ENCODE data around the gene ADARB1. TPM values are rescaled to one million over a fixed set of nuclear protein-coding genes. Genes with fewer than 3 reads are reported as not detected.
"Not testable (repeated sequence)": the region's sequence is repeated elsewhere in the genome, so short reads cannot be mapped to it uniquely, and the experiment has no call there.

The ADARB1 gene
- total RNA-seq, result 1 to 10 TPM; 8.7 to 9.3 TPM

- Histone ChIP-seq H3K9ac (ENCODE audit: low read depth in 2 of 2, low read length in 2 of 2) (peak within 1 kb of the TSS; percentile 36 to 94), H3K27me3 (no peaks in the 10 kb centered on the region), H3K36me3 (no peaks in the 10 kb centered on the region), H3K9me3 (no peaks in the 10 kb centered on the region), H3K4me1 (peaks cover 8% of the 10 kb centered on the region), H3K4me3 (peak within 1 kb of the TSS; percentile 85), H3K27ac (peak within 1 kb of the TSS; percentile 69)
- intact Hi-C loops (cut with DNase I), result no loop called here
- peak; percentile 55 for DNase-seq
- TF ChIP-seq, protein P1, sequence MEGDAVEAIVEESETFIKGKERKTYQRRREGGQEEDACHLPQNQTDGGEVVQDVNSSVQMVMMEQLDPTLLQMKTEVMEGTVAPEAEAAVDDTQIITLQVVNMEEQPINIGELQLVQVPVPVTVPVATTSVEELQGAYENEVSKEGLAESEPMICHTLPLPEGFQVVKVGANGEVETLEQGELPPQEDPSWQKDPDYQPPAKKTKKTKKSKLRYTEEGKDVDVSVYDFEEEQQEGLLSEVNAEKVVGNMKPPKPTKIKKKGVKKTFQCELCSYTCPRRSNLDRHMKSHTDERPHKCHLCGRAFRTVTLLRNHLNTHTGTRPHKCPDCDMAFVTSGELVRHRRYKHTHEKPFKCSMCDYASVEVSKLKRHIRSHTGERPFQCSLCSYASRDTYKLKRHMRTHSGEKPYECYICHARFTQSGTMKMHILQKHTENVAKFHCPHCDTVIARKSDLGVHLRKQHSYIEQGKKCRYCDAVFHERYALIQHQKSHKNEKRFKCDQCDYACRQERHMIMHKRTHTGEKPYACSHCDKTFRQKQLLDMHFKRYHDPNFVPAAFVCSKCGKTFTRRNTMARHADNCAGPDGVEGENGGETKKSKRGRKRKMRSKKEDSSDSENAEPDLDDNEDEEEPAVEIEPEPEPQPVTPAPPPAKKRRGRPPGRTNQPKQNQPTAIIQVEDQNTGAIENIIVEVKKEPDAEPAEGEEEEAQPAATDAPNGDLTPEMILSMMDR (IDR thresholded peaks at IDR 0.05), result no peak
Observed at GRCh38 chr21:45074048-45074817, at the start of gene ADARB1. Gene ADARB1, plus strand, starts transcription at chr21:45074580. Its CDS starts 97,077 bp downstream, at chr21:45171657.

GRCh38 chr21:45026066-45026745 is 48.2 kb upstream of the ADARB1 start:
- Histone ChIP-seq H3K9me3 (no peaks in the 10 kb centered on the region), H3K4me3 (no peak overlapping the region), H3K4me1 (no peaks in the 10 kb centered on the region), H3K27ac (no peak overlapping the region), H3K36me3 (no peaks in the 10 kb centered on the region), H3K27me3 (no peaks in the 10 kb centered on the region), H3K9ac (ENCODE audit: low read depth in 2 of 2, low read length in 2 of 2) (no peak overlapping the region)
- intact Hi-C loops (cut with DNase I), result no loop called here
- TF ChIP-seq, protein P1 (IDR thresholded peaks at IDR 0.05), result no peak
- no peak for DNase-seq

- intact Hi-C loops (cut with DNase I), result no loop called here
- H3K9me3 ChIP-seq, result no peaks in the 10 kb centered on the region
Observed at GRCh38 chr21:45026826-45027225, 47.6 kb upstream of the ADARB1 start.

GRCh38 chr21:45027241-45028196 is 46.9 kb upstream of the ADARB1 start:
- Histone ChIP-seq H3K9ac (ENCODE audit: low read depth in 2 of 2, low read length in 2 of 2) (no peak overlapping the region), H3K4me1 (no peaks in the 10 kb centered on the region), H3K27ac (no peak overlapping the region), H3K36me3 (no peaks in the 10 kb centered on the region), H3K27me3 (peaks cover 6% of the 10 kb centered on the region), H3K9me3 (no peaks in the 10 kb centered on the region), H3K4me3 (no peak overlapping the region)
- TF ChIP-seq, protein P1 (IDR thresholded peaks at IDR 0.05), result no peak
- DNase-seq, result no peak
- intact Hi-C loops (cut with DNase I), result no loop called here

More at GRCh38 chr21:45026826-45027225, 47.6 kb upstream of the ADARB1 start:
- no peak for DNase-seq
- Histone ChIP-seq H3K9ac (ENCODE audit: low read depth in 2 of 2, low read length in 2 of 2) (no peak overlapping the region), H3K27ac (no peak overlapping the region), H3K4me3 (no peak overlapping the region), H3K27me3 (peaks cover 2% of the 10 kb centered on the region), H3K4me1 (no peaks in the 10 kb centered on the region), H3K36me3 (no peaks in the 10 kb centered on the region)
- TF ChIP-seq, protein P1 (IDR thresholded peaks at IDR 0.05), result no peak

DNA sequence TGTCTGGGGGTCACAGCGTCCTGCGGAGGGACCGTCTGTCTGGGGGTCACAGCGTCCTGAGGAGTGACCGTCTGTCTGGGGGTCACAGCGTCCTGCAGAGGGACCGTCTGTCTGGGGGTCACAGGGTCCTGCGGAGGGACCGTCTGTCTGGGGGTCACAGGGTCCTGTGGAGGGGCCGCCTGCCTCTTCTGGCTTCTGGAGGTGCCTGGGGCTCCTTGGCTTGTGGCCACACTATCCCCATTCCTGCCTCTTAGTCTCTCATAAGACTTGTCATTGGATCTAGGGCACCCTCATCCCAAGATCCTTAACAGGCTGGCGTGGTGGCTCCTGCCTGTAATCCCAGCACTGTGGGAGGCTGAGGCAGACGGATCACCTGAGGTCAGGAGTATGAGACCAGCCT is 45.7 kb upstream of the ADARB1 start:
- H3K36me3 ChIP-seq; H3K4me1 ChIP-seq; H3K9ac ChIP-seq (ENCODE audit: low read depth in 2 of 2, low read length in 2 of 2); H3K27ac ChIP-seq; H3K9me3 ChIP-seq; DNase-seq; intact Hi-C loops (cut with DNase I); H3K27me3 ChIP-seq; H3K4me3 ChIP-seq: not testable (repeated sequence)
